ENCODE results near the gene FBXO45.
"Not testable (repeated sequence)": the region's sequence is repeated elsewhere in the genome, so short reads cannot be mapped to it uniquely, and the experiment has no call there.

DNA sequence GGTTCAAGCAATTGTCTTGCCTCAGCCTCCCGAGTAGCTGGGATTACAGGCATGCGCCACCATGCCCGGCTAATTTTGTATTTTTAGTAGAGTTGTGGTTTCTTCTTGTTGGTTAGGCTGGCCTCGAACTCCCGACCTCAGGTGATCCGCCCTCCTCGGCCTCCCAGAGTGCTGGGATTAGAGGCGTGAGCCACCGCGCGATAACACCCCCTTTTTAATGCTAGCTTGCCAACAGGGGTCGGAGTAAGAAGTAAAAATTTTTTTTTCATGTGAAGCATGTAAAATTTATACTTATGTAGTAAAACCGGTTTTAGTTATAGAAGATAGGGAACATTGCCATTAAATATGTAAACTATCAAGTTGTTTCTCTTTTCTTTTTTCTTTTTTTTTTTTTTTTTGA lies 1.9 kb downstream of the FBXO45 start:
- not testable (repeated sequence) for TF ChIP-seq EZH2phosphoT487 (IDR thresholded peaks at IDR 0.05; ENCODE audit: borderline replicate concordance); ZNF274 (IDR thresholded peaks at IDR 0.05; ENCODE audit: low read depth, low read length); EZH2 (IDR thresholded peaks at IDR 0.05)

Data from HCT116 (cell line).